GM12878 (cell line): ENCODE results near the gene ST6GALNAC3. TPM values are rescaled to one million over a fixed set of nuclear protein-coding genes. Genes with fewer than 3 reads are reported as not detected.

Source experiments
- ATAC-seq: fragments of 200-7000 bp; cut with Tn5 transposase; 3 replicates; pipeline ENCODE4 v1.9.1; 2020; ENCODE audit warnings: mild to moderate bottlenecking, moderate library complexity
- BruUV-seq: library from RNA; stranded (reverse); fragments of 400-500 nt; replicated peaks from 2 replicates; lab custom pipeline; 2021; lab: Mats Ljungman, UMichigan
- CTCF ChIA-PET: fragments of 300-600 bp; sonication (Branson Sonifier 250); formaldehyde crosslinking; extraction: SDS; loops from one replicate; lab custom pipeline; 2021; ENCODE audit warnings: inconsistent platforms; lab: Yijun Ruan, JAX
- POLR2A ChIA-PET: fragments of 350-600 bp; formaldehyde crosslinking; extraction: SDS; loops from one replicate; lab custom pipeline; 2021; ENCODE audit warnings: inconsistent platforms; lab: Charles Lee
- RAD21 ChIA-PET: fragments of 300-600 bp; sonication (Branson Sonifier 250); formaldehyde crosslinking; loops from one replicate; lab custom pipeline; 2023; ENCODE audit warnings: antibody characterized with exemption; ENCODE audit not compliant: unreplicated experiment; lab: Charles Lee
- SMC1A ChIA-PET: fragments of 300-600 bp; sonication (Branson Sonifier 250); formaldehyde crosslinking; loops from one replicate; lab custom pipeline; 2023; ENCODE audit not compliant: unreplicated experiment, uncharacterized antibody; lab: Charles Lee
- DNase-seq: peaks from one replicate; pipeline ENCODE4 v3.0.0-alpha.2; 2011; ENCODE audit warnings: low read depth, low spot score
- FAIRE-seq: peaks from 3 replicates; lab custom pipeline; 2011; peaks lifted over from hg19 to GRCh38; lab: Jason Lieb, UNC
- H2AFZ ChIP-seq: 2 replicates; pipeline ENCODE4 v1.6.0; 2011; ENCODE audit warnings: low read depth, low read length, control low read depth; ENCODE audit not compliant: control insufficient read depth
- H3K27ac ChIP-seq: 2 replicates; pipeline ENCODE4 v1.5.1; 2011; ENCODE audit warnings: control low read depth; ENCODE audit not compliant: control insufficient read depth, insufficient read depth
- H3K27me3 ChIP-seq, 2 experiments: replicated peaks in 1 of 2; 2 replicates each; pipeline versions ENCODE4 v1.6.0 to v1.6.1; 2011; ENCODE audit warnings: low read length in 1 of 2; ENCODE audit not compliant: control insufficient read depth in 2 of 2, insufficient read depth in 2 of 2
- H3K36me3 ChIP-seq, 2 experiments: 2 replicates each; pipeline ENCODE4 v1.5.1; 2011; ENCODE audit warnings: low read length in 1 of 2; ENCODE audit not compliant: control insufficient read depth in 2 of 2, insufficient read depth in 2 of 2
- H3K4me1 ChIP-seq: 2 replicates; pipeline ENCODE4 v1.6.1; 2011; ENCODE audit warnings: mild to moderate bottlenecking, low read length, moderate library complexity, mixed read lengths; ENCODE audit not compliant: control insufficient read depth, insufficient read depth
- H3K4me2 ChIP-seq: 2 replicates; pipeline ENCODE4 v1.6.0; 2011; ENCODE audit warnings: control low read depth; ENCODE audit not compliant: control insufficient read depth, insufficient read depth
- H3K4me3 ChIP-seq: fragments of 200-600 bp; sonication (generic); 2 replicates; pipeline ENCODE4 v1.5.1; 2016
- H3K79me2 ChIP-seq: 2 replicates; pipeline ENCODE4 v1.6.0; 2011; ENCODE audit warnings: low read length; ENCODE audit not compliant: control insufficient read depth, insufficient read depth
- H3K9ac ChIP-seq: 2 replicates; pipeline ENCODE4 v1.8.0; 2011; ENCODE audit warnings: low read length, control low read depth, mixed read lengths; ENCODE audit not compliant: control insufficient read depth, insufficient read depth
- H3K9me3 ChIP-seq: replicated peaks from 3 replicates; pipeline ENCODE4 v1.5.1; 2011; ENCODE audit warnings: mild to moderate bottlenecking, low read length; ENCODE audit not compliant: control insufficient read depth, insufficient read depth
- H4K20me1 ChIP-seq: 2 replicates; pipeline ENCODE4 v1.6.0; 2011; ENCODE audit not compliant: control insufficient read depth, insufficient read depth
- BCL11A ChIP-seq: IDR thresholded peaks from 2 replicates; pipeline ENCODE4 v1.6.1; 2011; ENCODE audit warnings: low read depth, low read length
- CREB1 ChIP-seq: IDR thresholded peaks from 2 replicates; pipeline ENCODE4 v1.6.1; 2012; ENCODE audit warnings: low read depth, mild to moderate bottlenecking, inconsistent platforms
- E2F4 ChIP-seq: IDR thresholded peaks from 2 replicates; pipeline ENCODE4 v1.6.1; 2012; ENCODE audit warnings: low read depth, low read length, improper control_type of control experiment
- ELK1 ChIP-seq: IDR thresholded peaks from 2 replicates; pipeline ENCODE4 v1.6.1; 2012; ENCODE audit warnings: low read depth, low read length, improper control_type of control experiment
- FOXM1 ChIP-seq: IDR thresholded peaks from 2 replicates; pipeline ENCODE4 v1.6.1; 2012; ENCODE audit warnings: low read depth, mild to moderate bottlenecking, inconsistent platforms, low read length, moderate library complexity
- HDGF ChIP-seq: fragments of 450-650 bp; IDR thresholded peaks from 2 replicates; pipeline ENCODE4 v1.6.1; 2016; ENCODE audit warnings: antibody characterized with exemption
- IKZF1 ChIP-seq: fragments of 450-650 bp; conservative IDR thresholded peaks from 2 replicates; pipeline ENCODE4 v1.6.1; 2017; ENCODE audit warnings: antibody characterized with exemption, mild to moderate bottlenecking
- NRF1 ChIP-seq: conservative IDR thresholded peaks from 2 replicates; pipeline ENCODE4 v1.6.1; 2011; ENCODE audit warnings: mild to moderate bottlenecking, low read depth, low read length, improper control_type of control experiment
- PAX8 ChIP-seq: fragments of 450-650 bp; IDR thresholded peaks from 2 replicates; pipeline ENCODE4 v1.6.1; 2017; ENCODE audit warnings: mild to moderate bottlenecking, moderate library complexity
- POLR2AphosphoS2 ChIP-seq: IDR thresholded peaks from 2 replicates; pipeline ENCODE4 v1.6.1; 2011; ENCODE audit warnings: low read depth, mild to moderate bottlenecking, low read length, improper control_type of control experiment, moderate library complexity
- RB1 ChIP-seq: fragments of 450-650 bp; formaldehyde crosslinking; IDR thresholded peaks from 2 replicates; pipeline ENCODE4 v1.6.1; 2017; ENCODE audit warnings: mild to moderate bottlenecking, borderline replicate concordance
- SMARCA5 ChIP-seq: fragments of 450-650 bp; IDR thresholded peaks from 2 replicates; pipeline ENCODE4 v1.6.1; 2017; ENCODE audit warnings: mild to moderate bottlenecking
- TARDBP ChIP-seq: IDR thresholded peaks from 2 replicates; pipeline ENCODE4 v1.6.1; 2016; ENCODE audit warnings: borderline replicate concordance
- ZBTB33 ChIP-seq: fragments of 450-650 bp; IDR thresholded peaks from 2 replicates; pipeline ENCODE4 v1.6.1; 2017; ENCODE audit warnings: mild to moderate bottlenecking
- ZNF274 ChIP-seq: IDR thresholded peaks from one replicate; pipeline ENCODE4 v1.8.0; 2011; ENCODE audit not compliant: insufficient read length, insufficient read depth
- WGBS: methylation state at CpG from one replicate; pipeline ENCODE4 v1.1.6; 2016; ENCODE audit warnings: low lambda C conversion rate; ENCODE audit not compliant: insufficient replicate concordance, insufficient coverage; ENCODE audit errors: missing lambda C conversion rate; 5-methylcytosine and 5-hydroxymethylcytosine counted together
- in situ Hi-C: fragments of 300-500 bp; cut with MboI; formaldehyde crosslinking; loops from 9 replicates; pipeline ENCODE4 v1.14.3; 2018; ENCODE audit warnings: mixed read lengths
- intact Hi-C: fragments of 100-400 bp; cut with micrococcal nuclease; formaldehyde crosslinking; loops from one replicate; pipeline ENCODE4 v1.14.2; 2022; ENCODE audit not compliant: unreplicated experiment
- polyA plus RNA-seq, 11 experiments: library from polyadenylated mRNA; depleted of rRNA in 4 of 11; unstranded in 6 of 11; stranded (reverse) in 5 of 11; fragments of >200 nt; fragmentation: Nextera tagmentation in 4 of 11; fragmentation: Illumina TruSeq in 1 of 11; extraction: Ambion mirVana in 4 of 11; extraction: Trizol in 1 of 11; gene quantifications; 1 replicate in 1 of 11; 2 replicates in 10 of 11; pipeline versions ENCODE4 v1.2.1 to v1.2.3, GENCODE V29; 2011 to 2016; ENCODE audit warnings: inconsistent platforms in 2 of 11, missing spikeins in 2 of 11, low read depth in 1 of 11
- total RNA-seq, 4 experiments: library from RNA; depleted of rRNA in 3 of 4; stranded (reverse); fragments of >200 nt in 3 of 4; fragmentation: Illumina TruSeq in 1 of 4; extraction: Trizol in 1 of 4; gene quantifications; 2 replicates each; pipeline versions ENCODE4 v1.2.1 to v1.2.3, GENCODE V29; 2013 to 2021
- TF ChIP-seq, protein P1 (sequence below): fragments of 450-650 bp; IDR thresholded peaks from 2 replicates; pipeline ENCODE4 v1.6.1; 2017; ENCODE audit warnings: mild to moderate bottlenecking, moderate library complexity
- TF ChIP-seq, protein P2 (sequence below): IDR thresholded peaks from 2 replicates; pipeline ENCODE4 v1.6.1; 2011; ENCODE audit warnings: low read depth, mild to moderate bottlenecking, low read length, moderate library complexity, borderline replicate concordance; ENCODE audit errors: extremely low read depth

Gene ST6GALNAC3
- total and polyA plus RNA-seq, 10 of the 15 experiments (the other 5 are each of a cell fraction or from before 2014, with no cell fraction given): 0.04 to 0.68 (median 0.18) TPM; not detected in 3

DNA sequence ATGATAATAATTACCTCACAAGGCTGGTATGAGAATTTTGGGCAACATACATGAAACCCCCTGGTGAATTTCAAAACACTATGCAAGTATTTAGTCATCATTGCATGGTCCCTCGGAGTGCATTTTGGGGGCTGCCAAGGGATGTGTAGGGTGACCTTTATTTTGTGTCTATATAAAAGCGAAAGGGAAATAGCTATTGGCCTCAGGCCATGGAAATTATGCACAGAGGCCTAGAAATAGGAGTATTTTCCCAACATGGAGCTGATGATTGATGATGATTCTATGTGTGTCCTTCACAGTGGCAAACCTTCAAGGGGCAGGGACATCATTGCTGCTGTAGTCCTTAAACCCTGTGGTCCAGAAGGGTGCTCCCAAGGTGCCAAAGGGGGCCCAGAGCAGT lies 265.5 kb downstream of the ST6GALNAC3 start:
- Histone ChIP-seq H3K4me3 (no peak overlapping the region), H3K4me2 (no peak overlapping the region), H3K27ac (no peak overlapping the region), H3K4me1 (no peaks in the 10 kb centered on the region), H2AFZ (no peak overlapping the region), H3K27me3 (no peaks in the 10 kb centered on the region), H3K9ac (no peak overlapping the region), H3K36me3 (no peaks in the 10 kb centered on the region), H4K20me1 (no peaks in the 10 kb centered on the region), H3K9me3 (no peaks in the 10 kb centered on the region), H3K79me2 (no peaks in the 10 kb centered on the region)
- BruUV-seq: no TSS peak
- in situ Hi-C loops: no loop called here
- ATAC-seq (no peak), FAIRE-seq (no peak), DNase-seq (no peak)
- intact Hi-C loops: no loop called here
- POLR2A ChIA-PET: no interaction called here
- WGBS: 9% methylated on average over 2 of the region's 2 CpGs
- RAD21 ChIA-PET: no interaction called here
- SMC1A ChIA-PET: no interaction called here
- TF ChIP-seq RB1 (no peak), POLR2AphosphoS2 (no peak), PAX8 (no peak), HDGF (no peak), E2F4 (no peak), NRF1 (no peak), ZNF274 (no peak), TARDBP (no peak), BCL11A (no peak), IKZF1 (no peak), CREB1 (no peak), ZBTB33 (no peak), FOXM1 (no peak), SMARCA5 (no peak), ELK1 (no peak)
- TF ChIP-seq, protein P1, sequence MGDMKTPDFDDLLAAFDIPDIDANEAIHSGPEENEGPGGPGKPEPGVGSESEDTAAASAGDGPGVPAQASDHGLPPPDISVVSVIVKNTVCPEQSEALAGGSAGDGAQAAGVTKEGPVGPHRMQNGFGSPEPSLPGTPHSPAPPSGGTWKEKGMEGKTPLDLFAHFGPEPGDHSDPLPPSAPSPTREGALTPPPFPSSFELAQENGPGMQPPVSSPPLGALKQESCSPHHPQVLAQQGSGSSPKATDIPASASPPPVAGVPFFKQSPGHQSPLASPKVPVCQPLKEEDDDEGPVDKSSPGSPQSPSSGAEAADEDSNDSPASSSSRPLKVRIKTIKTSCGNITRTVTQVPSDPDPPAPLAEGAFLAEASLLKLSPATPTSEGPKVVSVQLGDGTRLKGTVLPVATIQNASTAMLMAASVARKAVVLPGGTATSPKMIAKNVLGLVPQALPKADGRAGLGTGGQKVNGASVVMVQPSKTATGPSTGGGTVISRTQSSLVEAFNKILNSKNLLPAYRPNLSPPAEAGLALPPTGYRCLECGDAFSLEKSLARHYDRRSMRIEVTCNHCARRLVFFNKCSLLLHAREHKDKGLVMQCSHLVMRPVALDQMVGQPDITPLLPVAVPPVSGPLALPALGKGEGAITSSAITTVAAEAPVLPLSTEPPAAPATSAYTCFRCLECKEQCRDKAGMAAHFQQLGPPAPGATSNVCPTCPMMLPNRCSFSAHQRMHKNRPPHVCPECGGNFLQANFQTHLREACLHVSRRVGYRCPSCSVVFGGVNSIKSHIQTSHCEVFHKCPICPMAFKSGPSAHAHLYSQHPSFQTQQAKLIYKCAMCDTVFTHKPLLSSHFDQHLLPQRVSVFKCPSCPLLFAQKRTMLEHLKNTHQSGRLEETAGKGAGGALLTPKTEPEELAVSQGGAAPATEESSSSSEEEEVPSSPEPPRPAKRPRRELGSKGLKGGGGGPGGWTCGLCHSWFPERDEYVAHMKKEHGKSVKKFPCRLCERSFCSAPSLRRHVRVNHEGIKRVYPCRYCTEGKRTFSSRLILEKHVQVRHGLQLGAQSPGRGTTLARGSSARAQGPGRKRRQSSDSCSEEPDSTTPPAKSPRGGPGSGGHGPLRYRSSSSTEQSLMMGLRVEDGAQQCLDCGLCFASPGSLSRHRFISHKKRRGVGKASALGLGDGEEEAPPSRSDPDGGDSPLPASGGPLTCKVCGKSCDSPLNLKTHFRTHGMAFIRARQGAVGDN: no peak
- TF ChIP-seq, protein P2, sequence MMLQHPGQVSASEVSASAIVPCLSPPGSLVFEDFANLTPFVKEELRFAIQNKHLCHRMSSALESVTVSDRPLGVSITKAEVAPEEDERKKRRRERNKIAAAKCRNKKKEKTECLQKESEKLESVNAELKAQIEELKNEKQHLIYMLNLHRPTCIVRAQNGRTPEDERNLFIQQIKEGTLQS: no peak
- CTCF ChIA-PET: interaction anchor here (0.6 to 1.2 kb wide), 2 partner anchors 9 to 739 kb away, joined by 3 to 4 read pairs; no protein-coding TSS in a partner anchor
